Heart left ventricle (tissue), 16 donors: Measurements from ENCODE around the gene WDR93. TPM values are rescaled to one million over a fixed set of nuclear protein-coding genes. Genes with fewer than 3 reads are reported as not detected.
A peak's percentile ranks its signal among the peaks of the same experiment; 100 is the strongest.

Experiments
- ATAC-seq, 4 donors: fragments of 200-7000 bp; cut with Tn5 transposase; one replicate each; pipeline ENCODE4 v1.9.1; 2020 to 2022; ENCODE audit warnings: moderate library complexity in 4 of 4, mild to moderate bottlenecking in 3 of 4, moderate number of reproducible peaks in 1 of 4
- DNase-seq, 5 donors: peaks; one replicate each; pipeline ENCODE4 v3.0.0-alpha.2; 2020
- H3K27ac ChIP-seq, 12 donors: fragments of 200-600 bp; sonication (generic) in 4 of 12; one replicate each; pipeline versions ENCODE4 v1.5.0 to v1.8.0; 2016 to 2022; ENCODE audit warnings: mild to moderate bottlenecking in 2 of 12
- H3K27me3 ChIP-seq, 9 donors: fragments of 200-600 bp; sonication (generic) in 2 of 9; one replicate each; pipeline versions ENCODE4 v1.5.1 to v1.8.0; 2016 to 2022; ENCODE audit warnings: mild to moderate bottlenecking in 3 of 9
- H3K36me3 ChIP-seq, 9 donors: fragments of 200-600 bp; sonication (generic) in 2 of 9; one replicate each; pipeline versions ENCODE4 v1.5.0 to v1.8.0; 2018 to 2022; ENCODE audit warnings: mild to moderate bottlenecking in 2 of 9
- H3K4me1 ChIP-seq, 12 donors: fragments of 200-600 bp; sonication (generic) in 4 of 12; one replicate each; pipeline versions ENCODE4 v1.5.0 to v1.8.0; 2016 to 2022; ENCODE audit warnings: mild to moderate bottlenecking in 3 of 12
- H3K4me3 ChIP-seq, 12 donors: fragments of 200-600 bp; sonication (generic) in 4 of 12; one replicate each; pipeline versions ENCODE4 v1.5.0 to v1.8.0; 2017 to 2022; ENCODE audit warnings: mild to moderate bottlenecking in 9 of 12, moderate library complexity in 4 of 12
- H3K9me3 ChIP-seq, 12 donors: fragments of 200-600 bp; sonication (generic) in 4 of 12; one replicate each; pipeline versions ENCODE4 v1.5.0 to v1.8.0; 2016 to 2022; ENCODE audit warnings: mild to moderate bottlenecking in 1 of 12
- POLR2A ChIP-seq, 2 donors: fragments of 450-650 bp; IDR thresholded peaks; one replicate each; pipeline ENCODE4 v1.6.1; 2017; ENCODE audit warnings: antibody characterized with exemption in 2 of 2, mild to moderate bottlenecking in 2 of 2, moderate library complexity in 2 of 2
- WGBS, 4 donors: extraction: QIAGEN DNeasy Blood & Tissue Kit in 2 of 4; methylation state at CpG; one replicate each; pipeline versions ENCODE4 v1.1.5 to v1.1.7; 2013 to 2018; 5-methylcytosine and 5-hydroxymethylcytosine counted together
- intact Hi-C, 10 donors: fragments of 100-400 bp; cut with DNase I; formaldehyde crosslinking; loops; one replicate each; pipeline versions ENCODE4 v1.11.1 to v1.14.2; 2022
- polyA plus RNA-seq, 2 donors: library from polyadenylated mRNA; stranded (reverse); fragments of 200-250 nt; gene quantifications; one replicate each; pipeline ENCODE4 v1.2.3, GENCODE V29; 2013
- total RNA-seq, 9 donors: library from RNA; depleted of rRNA in 2 of 9; stranded (reverse); fragments of >200 nt in 2 of 9; fragmentation: NEBNext Ultra II Directional in 3 of 9; extraction: Animal tissue kit (Norgen Biotek cat#: 25700) in 3 of 9; gene quantifications; one replicate each; pipeline versions ENCODE4 v1.1.0 to v1.2.4, GENCODE V29; 2016 to 2023
- TF ChIP-seq, protein P1 (sequence below), 12 donors: fragments of 200-600 bp; sonication (generic) in 4 of 12; IDR thresholded peaks; one replicate each; pipeline versions ENCODE4 v1.5.0 to v1.8.0; 2018 to 2022; ENCODE audit warnings: antibody characterized with exemption in 12 of 12, mild to moderate bottlenecking in 5 of 12
- donor health status: ischemic (EF 13 %, LVEDD 7.1; RV severe dilation, severe dysfunction).
- donor health status: healthy with polysubstance abuse.
- donor health status: DM: no; HTN: yes; CAD: no.
- donor health status: DM: no; HTN: no; CAD: no.
- donor health status: ischemic (EF 25% LVEDD 6.9; RV normal size, moderate dysfunction).
- donor health status: ischemic (EF 25% LVEDD 5.7; RV mildly dilated, moderate dysfunction).
- donor health status: healthy.
- donor health status: DM: yes; HTN: yes; CAD: no.
- donor health status: ischemic (EF 35%, LVEDD 5.7; RV mildly dilated, moderate dysfunction).
- donor health status: nonischemic (EF 11% LVEDD 7.7; RV severe dilation, severe dysfunction).
- donor health status: DM: yes; HTN: yes; CAD: no.
- donor health status: PGD.
- donor health status: ischemic (EF 29% LVEDD 5.4; RV normal size, mild dysfunction).
- donor health status: nonischemic (EF 23%, LVEDD 6.1; RV moderate dilation, normal function).

Gene WDR93
- total and polyA plus RNA-seq, 11 donors = 0.10 to 0.21 TPM; not detected in 9

DNA sequence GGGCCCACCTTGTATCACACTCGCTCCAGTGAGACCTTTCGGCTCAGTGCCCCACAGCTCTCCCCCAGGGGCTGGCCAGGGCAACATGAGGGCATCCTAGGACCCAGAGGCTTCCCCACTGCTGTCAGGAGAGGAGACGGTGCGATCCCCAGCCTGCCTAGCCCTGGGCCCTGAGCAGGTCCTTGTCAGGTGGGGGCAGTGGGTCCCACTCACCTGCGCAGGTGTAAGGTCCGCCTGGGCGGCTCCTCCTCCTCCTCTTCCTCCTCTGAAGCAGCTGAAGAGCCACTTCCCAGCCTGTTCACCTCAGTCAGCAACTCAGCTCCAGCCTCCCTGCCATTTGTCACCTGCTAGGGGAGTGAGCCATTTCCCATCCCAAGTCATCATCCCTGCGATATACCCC, 44.9 kb upstream of the WDR93 start:
- Histone ChIP-seq H3K9me3 (no peaks in the 10 kb centered on the region), H3K4me3 (no peak overlapping the region), H3K36me3 (peaks cover 0 to 17% (median 0%) of the 10 kb centered on the region in 9 donors), H3K27ac (no peak overlapping the region), H3K27me3 (no peaks in the 10 kb centered on the region), H3K4me1 (peaks cover 0 to 9% (median 0%) of the 10 kb centered on the region in 12 donors)
- TF ChIP-seq, protein P1, sequence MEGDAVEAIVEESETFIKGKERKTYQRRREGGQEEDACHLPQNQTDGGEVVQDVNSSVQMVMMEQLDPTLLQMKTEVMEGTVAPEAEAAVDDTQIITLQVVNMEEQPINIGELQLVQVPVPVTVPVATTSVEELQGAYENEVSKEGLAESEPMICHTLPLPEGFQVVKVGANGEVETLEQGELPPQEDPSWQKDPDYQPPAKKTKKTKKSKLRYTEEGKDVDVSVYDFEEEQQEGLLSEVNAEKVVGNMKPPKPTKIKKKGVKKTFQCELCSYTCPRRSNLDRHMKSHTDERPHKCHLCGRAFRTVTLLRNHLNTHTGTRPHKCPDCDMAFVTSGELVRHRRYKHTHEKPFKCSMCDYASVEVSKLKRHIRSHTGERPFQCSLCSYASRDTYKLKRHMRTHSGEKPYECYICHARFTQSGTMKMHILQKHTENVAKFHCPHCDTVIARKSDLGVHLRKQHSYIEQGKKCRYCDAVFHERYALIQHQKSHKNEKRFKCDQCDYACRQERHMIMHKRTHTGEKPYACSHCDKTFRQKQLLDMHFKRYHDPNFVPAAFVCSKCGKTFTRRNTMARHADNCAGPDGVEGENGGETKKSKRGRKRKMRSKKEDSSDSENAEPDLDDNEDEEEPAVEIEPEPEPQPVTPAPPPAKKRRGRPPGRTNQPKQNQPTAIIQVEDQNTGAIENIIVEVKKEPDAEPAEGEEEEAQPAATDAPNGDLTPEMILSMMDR (IDR thresholded peaks at IDR 0.05) = no peak
- no peak for TF ChIP-seq POLR2A (IDR thresholded peaks at IDR 0.05)
- 91 to 94% (median 94%) methylated on average over 5 to 8 of the region's 8 CpGs for WGBS, 4 donors
- ATAC-seq (no peak), DNase-seq (peak in 2 of 5 donors; percentile 8 to 48)
- intact Hi-C loops = loop anchor here in 2 of 10 donors (5.0 to 10.0 kb wide), 2 partner anchors 97 to 99 kb away; no protein-coding TSS in a partner anchor

- Histone ChIP-seq H3K9me3 (no peaks in the 10 kb centered on the region), H3K27ac (no peak overlapping the region), H3K36me3 (peaks cover 0 to 17% (median 0%) of the 10 kb centered on the region in 9 donors), H3K4me1 (peaks cover 0 to 9% (median 0%) of the 10 kb centered on the region in 12 donors), H3K4me3 (no peak overlapping the region), H3K27me3 (no peaks in the 10 kb centered on the region)
- ATAC-seq (peak in 1 of 4 donors; percentile 4), DNase-seq (peak in 2 of 5 donors; percentile 17 to 39)
- intact Hi-C loops = loop anchor here in 2 of 10 donors (5.0 to 10.0 kb wide), 2 partner anchors 96 to 98 kb away; no protein-coding TSS in a partner anchor
- no peak for TF ChIP-seq POLR2A (IDR thresholded peaks at IDR 0.05)
- TF ChIP-seq, protein P1 (IDR thresholded peaks at IDR 0.05) = no peak
- 82 to 86% (median 85%) methylated on average over 20 to 22 of the region's 22 CpGs for WGBS, 4 donors
Measured at GRCh38 chr15:89646416-89647141, 44.0 kb upstream of the WDR93 start.

GRCh38 chr15:89647191-89647851, 43.3 kb upstream of the WDR93 start:
- no peak for TF ChIP-seq POLR2A (IDR thresholded peaks at IDR 0.05)
- TF ChIP-seq, protein P1 (IDR thresholded peaks at IDR 0.05) = peak; percentile 71 to 92 (median 77)
- intact Hi-C loops = loop anchor here in 2 of 10 donors (5.0 to 10.0 kb wide), 2 partner anchors 95 to 97 kb away; no protein-coding TSS in a partner anchor
- H3K27ac ChIP-seq = no peak overlapping the region
- ATAC-seq (peak; percentile 43 to 71 (median 62)), DNase-seq (peak; percentile 72 to 90 (median 75))
- peaks cover 0 to 17% (median 0%) of the 10 kb centered on the region in 9 donors for H3K36me3 ChIP-seq
- no peaks in the 10 kb centered on the region for H3K27me3 ChIP-seq
- H3K4me1 ChIP-seq = peaks cover 0 to 9% (median 0%) of the 10 kb centered on the region in 12 donors
- no peak overlapping the region for H3K4me3 ChIP-seq
- no peaks in the 10 kb centered on the region for H3K9me3 ChIP-seq
- WGBS, 4 donors = 49 to 51% (median 50%) methylated on average over 25 of the region's 25 CpGs
